K562 (cell line): ENCODE results near the gene GPR108. TPM values are rescaled to one million over a fixed set of nuclear protein-coding genes. Genes with fewer than 3 reads are reported as not detected.
A peak's percentile ranks its signal among the peaks of the same experiment; 100 is the strongest.

ENCODE experiments used
- BRD4 ChIP-seq: fragments of 200-600 bp; sonication (generic); IDR thresholded peaks from 2 replicates; pipeline ENCODE4 v1.6.1; 2017; ENCODE audit warnings: inconsistent platforms
- FOXK1 ChIP-seq: sonication (generic); formaldehyde crosslinking; IDR thresholded peaks from 2 replicates; pipeline ENCODE4 v1.8.0; 2022; ENCODE audit warnings: missing genetic modification reagents, mild to moderate bottlenecking, borderline replicate concordance
- IRF1 ChIP-seq: sonication (generic); formaldehyde crosslinking; IDR thresholded peaks from 2 replicates; pipeline ENCODE4 v1.8.0; 2022; ENCODE audit warnings: missing genetic modification reagents, mild to moderate bottlenecking, borderline replicate concordance
- MYNN ChIP-seq, 2 experiments: sonication (generic); formaldehyde crosslinking in 1 of 2; IDR thresholded peaks; 2 replicates each; pipeline versions ENCODE4 v1.5.0 to v1.6.1; 2016 to 2020; ENCODE audit warnings: antibody characterized with exemption in 1 of 2, missing genetic modification reagents in 1 of 2
- NCOA4 ChIP-seq: fragments of 450-650 bp; IDR thresholded peaks from 2 replicates; pipeline ENCODE4 v1.6.1; 2018; ENCODE audit warnings: mild to moderate bottlenecking; ENCODE audit not compliant: partially characterized antibody
- RREB1 ChIP-seq: fragments of 250-450 bp; sonication (Bioruptor Pico); IDR thresholded peaks from 2 replicates; pipeline ENCODE4 v1.4.0; 2020
- U2AF2 ChIP-seq: fragments of 200-400 bp; formaldehyde crosslinking; optimal IDR thresholded peaks from 2 replicates; pipeline ENCODE3; 2017; ENCODE audit warnings: low read depth, mild to moderate bottlenecking, low read length
- ZNF23 ChIP-seq: fragments of 250-450 bp; sonication (Bioruptor Pico); IDR thresholded peaks from 2 replicates; pipeline ENCODE4 v1.4.0; 2020; ENCODE audit warnings: mild to moderate bottlenecking
- ZNF318 ChIP-seq, 2 experiments: fragments of 450-650 bp; IDR thresholded peaks; 2 replicates each; pipeline ENCODE4 v1.6.1; 2016; ENCODE audit warnings: mild to moderate bottlenecking in 2 of 2, borderline replicate concordance in 1 of 2, low read depth in 1 of 2, moderate library complexity in 1 of 2
- ZNF696 ChIP-seq: fragments of 250-450 bp; sonication (Bioruptor Pico); conservative IDR thresholded peaks from 2 replicates; pipeline ENCODE4 v1.4.0; 2020; ENCODE audit warnings: mild to moderate bottlenecking, moderate library complexity
- ZNF778 ChIP-seq: fragments of 450-650 bp; formaldehyde crosslinking; IDR thresholded peaks from 2 replicates; pipeline ENCODE4 v1.4.0; 2020; ENCODE audit warnings: mild to moderate bottlenecking, moderate library complexity
- polyA plus RNA-seq, 8 experiments: library from polyadenylated mRNA; depleted of rRNA in 4 of 8; stranded (reverse) in 5 of 8; unstranded in 3 of 8; fragments of >200 nt; fragmentation: Nextera tagmentation in 2 of 8; fragmentation: Illumina TruSeq in 1 of 8; extraction: Ambion mirVana in 2 of 8; extraction: Trizol in 1 of 8; gene quantifications; 2 replicates each; pipeline versions ENCODE4 v1.2.1 to v1.2.3, GENCODE V29; 2011 to 2014; ENCODE audit warnings: inconsistent platforms in 1 of 8, missing spikeins in 1 of 8
- total RNA-seq, 7 experiments: library from RNA; depleted of rRNA in 6 of 7; stranded (reverse); fragments of >200 nt in 6 of 7; fragmentation: Illumina TruSeq in 2 of 7; extraction: Trizol in 2 of 7; gene quantifications; 2 replicates each; pipeline versions ENCODE4 v1.2.1 to v1.2.3, GENCODE V29; 2011 to 2021; ENCODE audit warnings: low replicate concordance in 1 of 7

The GPR108 gene
- total and polyA plus RNA-seq, 9 of the 15 experiments (the other 6 are each of a cell fraction or from before 2014, with no cell fraction given), result 2.4 to 33.2 (median 24.4) TPM

- peak; percentile 36; the same call in 1 of the 2 replicates for TF ChIP-seq RREB1 (CRISPR knock-in tag)
- no peak for TF ChIP-seq ZNF696 (CRISPR knock-in tag)
- TF ChIP-seq FOXK1 (CRISPR knock-in tag), result no peak
- TF ChIP-seq BRD4, result no peak
- no peak for TF ChIP-seq NCOA4
- TF ChIP-seq MYNN (IDR thresholded peaks at IDR 0.05), result no peak
- no peak for TF ChIP-seq MYNN (CRISPR knock-in tag; IDR thresholded peaks at IDR 0.05)
- TF ChIP-seq ZNF778 (CRISPR knock-in tag), result no peak
- no peak for TF ChIP-seq IRF1 (CRISPR knock-in tag)
- 0 out of 4 replicates have a peak, but pooled peaks of 1 of the 2 experiments have one; percentile 22 for TF ChIP-seq ZNF318 (IDR thresholded peaks at IDR 0.05; ENCODE audit: borderline replicate concordance in 1 of 2, low read depth in 1 of 2)
- TF ChIP-seq U2AF2, result no peak
- no peak for TF ChIP-seq ZNF23 (CRISPR knock-in tag)
Measured at GRCh38 chr19:6737873-6738786, 750 bp upstream of the GPR108 start (continued).
